Measurements from ENCODE around the gene BID. TPM values are rescaled to one million over a fixed set of nuclear protein-coding genes. Genes with fewer than 3 reads are reported as not detected.
"Not testable (repeated sequence)": the region's sequence is repeated elsewhere in the genome, so short reads cannot be mapped to it uniquely, and the experiment has no call there.

BID gene
- total RNA-seq, 1 donor from 2014 or later: 36.4 TPM

- TF ChIP-seq CTCF (conservative IDR thresholded peaks at IDR 0.05): no peak
- Mint-ChIP-seq H3K4me1 (ENCODE audit: unreplicated experiment) (peaks cover 24% of the 10 kb centered on the region), H3K27ac (no peak overlapping the region), H3K36me3 (no peaks in the 10 kb centered on the region), H3K27me3 (no peaks in the 10 kb centered on the region), H3K9me3 (no peaks in the 10 kb centered on the region), H3K4me3 (no peak overlapping the region)
- DNase-seq (ENCODE audit: extremely low spot score, unreplicated experiment): no peak
These were observed 5.1 kb downstream of the BID start for GRCh38 chr22:17769013-17769715.

- Mint-ChIP-seq H3K9me3 (no peaks in the 10 kb centered on the region), H3K27me3 (no peaks in the 10 kb centered on the region), H3K4me1 (ENCODE audit: unreplicated experiment) (peaks cover 19% of the 10 kb centered on the region), H3K27ac (no peak overlapping the region), H3K4me3 (no peak overlapping the region), H3K36me3 (no peaks in the 10 kb centered on the region)
- no peak for TF ChIP-seq CTCF (conservative IDR thresholded peaks at IDR 0.05)
- DNase-seq (ENCODE audit: extremely low spot score, unreplicated experiment): no peak
These were observed 6.8 kb downstream of the BID start for GRCh38 chr22:17767233-17768065.

- DNase-seq (ENCODE audit: extremely low spot score, unreplicated experiment); H3K27ac Mint-ChIP-seq; H3K27me3 Mint-ChIP-seq; H3K36me3 Mint-ChIP-seq; H3K9me3 Mint-ChIP-seq; H3K4me3 Mint-ChIP-seq: not testable (repeated sequence)
- H3K4me1 Mint-ChIP-seq (ENCODE audit: unreplicated experiment): peaks cover 24% of the 10 kb centered on the region
These were observed 9.4 kb downstream of the BID start for GRCh38 chr22:17764852-17765251.

GRCh38 chr22:17764036-17764435 lies 10.2 kb downstream of the BID start:
- Mint-ChIP-seq H3K27me3 (no peaks in the 10 kb centered on the region), H3K36me3 (no peaks in the 10 kb centered on the region), H3K9me3 (no peaks in the 10 kb centered on the region), H3K4me3 (no peak overlapping the region), H3K27ac (no peak overlapping the region), H3K4me1 (ENCODE audit: unreplicated experiment) (peaks cover 24% of the 10 kb centered on the region)
- no peak for TF ChIP-seq CTCF (conservative IDR thresholded peaks at IDR 0.05)
- no peak for DNase-seq (ENCODE audit: extremely low spot score, unreplicated experiment)

- H3K4me3 Mint-ChIP-seq; H3K27ac Mint-ChIP-seq; H3K9me3 Mint-ChIP-seq; H3K36me3 Mint-ChIP-seq; H3K27me3 Mint-ChIP-seq; DNase-seq (ENCODE audit: extremely low spot score, unreplicated experiment): not testable (repeated sequence)
- peaks cover 24% of the 10 kb centered on the region for H3K4me1 Mint-ChIP-seq (ENCODE audit: unreplicated experiment)
These were observed 10.8 kb downstream of the BID start for GRCh38 chr22:17763442-17763841.

GRCh38 chr22:17761138-17761488 lies 13.2 kb downstream of the BID start:
- H3K27ac Mint-ChIP-seq: peak overlapping the region; percentile 69
- peaks cover 20% of the 10 kb centered on the region for H3K4me1 Mint-ChIP-seq (ENCODE audit: unreplicated experiment)
- no peaks in the 10 kb centered on the region for H3K27me3 Mint-ChIP-seq
- no peak overlapping the region for H3K4me3 Mint-ChIP-seq
- H3K9me3 Mint-ChIP-seq: no peaks in the 10 kb centered on the region
- no peaks in the 10 kb centered on the region for H3K36me3 Mint-ChIP-seq
- no peak for TF ChIP-seq CTCF (conservative IDR thresholded peaks at IDR 0.05)
- DNase-seq (ENCODE audit: extremely low spot score, unreplicated experiment): no peak

Measured in type B pancreatic cell (in vitro differentiated cells).